ENCODE data around the gene SWAP70. TPM values are rescaled to one million over a fixed set of nuclear protein-coding genes. Genes with fewer than 3 reads are reported as not detected.
"Not testable (repeated sequence)": the region's sequence is repeated elsewhere in the genome, so short reads cannot be mapped to it uniquely, and the experiment has no call there.

Gene SWAP70
- total RNA-seq, 1 donor from 2014 or later, result 39.7 TPM

GRCh38 chr11:9738116-9738515 lies 74.2 kb downstream of the SWAP70 start:
- DNase-seq (ENCODE audit: extremely low spot score, unreplicated experiment), result no peak
- Mint-ChIP-seq H3K27me3 (ENCODE audit: unreplicated experiment) (no peaks in the 10 kb centered on the region), H3K4me1 (ENCODE audit: unreplicated experiment) (peaks cover 18% of the 10 kb centered on the region), H3K27ac (ENCODE audit: unreplicated experiment) (peak overlapping the region; percentile 38), H3K4me3 (ENCODE audit: unreplicated experiment) (no peak overlapping the region), H3K36me3 (ENCODE audit: unreplicated experiment) (peaks cover 64% of the 10 kb centered on the region), H3K9me3 (ENCODE audit: unreplicated experiment) (peaks cover 18% of the 10 kb centered on the region)
- TF ChIP-seq CTCF (IDR thresholded peaks at IDR 0.05), result no peak

GRCh38 chr11:9738707-9739106 lies 74.8 kb downstream of the SWAP70 start:
- TF ChIP-seq CTCF (IDR thresholded peaks at IDR 0.05), result no peak
- Mint-ChIP-seq H3K4me3 (ENCODE audit: unreplicated experiment) (no peak overlapping the region), H3K27ac (ENCODE audit: unreplicated experiment) (no peak overlapping the region), H3K4me1 (ENCODE audit: unreplicated experiment) (peaks cover 18% of the 10 kb centered on the region), H3K36me3 (ENCODE audit: unreplicated experiment) (peaks cover 65% of the 10 kb centered on the region), H3K27me3 (ENCODE audit: unreplicated experiment) (no peaks in the 10 kb centered on the region), H3K9me3 (ENCODE audit: unreplicated experiment) (peaks cover 18% of the 10 kb centered on the region)
- no peak for DNase-seq (ENCODE audit: extremely low spot score, unreplicated experiment)

GRCh38 chr11:9739123-9739900 lies 75.4 kb downstream of the SWAP70 start:
- DNase-seq (ENCODE audit: extremely low spot score, unreplicated experiment), result no peak
- peaks cover 18% of the 10 kb centered on the region for H3K9me3 Mint-ChIP-seq (ENCODE audit: unreplicated experiment)
- H3K27me3 Mint-ChIP-seq (ENCODE audit: unreplicated experiment), result no peaks in the 10 kb centered on the region
- H3K27ac Mint-ChIP-seq (ENCODE audit: unreplicated experiment), result no peak overlapping the region
- H3K4me1 Mint-ChIP-seq (ENCODE audit: unreplicated experiment), result peaks cover 18% of the 10 kb centered on the region
- peaks cover 60% of the 10 kb centered on the region for H3K36me3 Mint-ChIP-seq (ENCODE audit: unreplicated experiment)
- H3K4me3 Mint-ChIP-seq (ENCODE audit: unreplicated experiment), result no peak overlapping the region
- TF ChIP-seq CTCF (IDR thresholded peaks at IDR 0.05), result no peak

GRCh38 chr11:9740202-9740883 lies 76.5 kb downstream of the SWAP70 start:
- Mint-ChIP-seq H3K4me3 (ENCODE audit: unreplicated experiment) (no peak overlapping the region), H3K27me3 (ENCODE audit: unreplicated experiment) (no peaks in the 10 kb centered on the region), H3K9me3 (ENCODE audit: unreplicated experiment) (peaks cover 15% of the 10 kb centered on the region), H3K4me1 (ENCODE audit: unreplicated experiment) (peaks cover 21% of the 10 kb centered on the region), H3K27ac (ENCODE audit: unreplicated experiment) (no peak overlapping the region), H3K36me3 (ENCODE audit: unreplicated experiment) (peaks cover 58% of the 10 kb centered on the region)
- DNase-seq (ENCODE audit: extremely low spot score, unreplicated experiment), result no peak
- no peak for TF ChIP-seq CTCF (IDR thresholded peaks at IDR 0.05)

- Mint-ChIP-seq H3K27ac (ENCODE audit: unreplicated experiment) (no peak overlapping the region), H3K36me3 (ENCODE audit: unreplicated experiment) (peaks cover 55% of the 10 kb centered on the region), H3K4me1 (ENCODE audit: unreplicated experiment) (peaks cover 21% of the 10 kb centered on the region), H3K4me3 (ENCODE audit: unreplicated experiment) (no peak overlapping the region), H3K9me3 (ENCODE audit: unreplicated experiment) (peaks cover 6% of the 10 kb centered on the region), H3K27me3 (ENCODE audit: unreplicated experiment) (no peaks in the 10 kb centered on the region)
- no peak for TF ChIP-seq CTCF (IDR thresholded peaks at IDR 0.05)
- DNase-seq (ENCODE audit: extremely low spot score, unreplicated experiment), result no peak
Observed at GRCh38 chr11:9741260-9741659, 77.4 kb downstream of the SWAP70 start.

GRCh38 chr11:9743512-9743911 lies 79.6 kb downstream of the SWAP70 start:
- H3K4me1 Mint-ChIP-seq (ENCODE audit: unreplicated experiment), result peaks cover 26% of the 10 kb centered on the region
- not testable (repeated sequence) for H3K27me3 Mint-ChIP-seq (ENCODE audit: unreplicated experiment)

More at GRCh38 chr11:9743512-9743911, 79.6 kb downstream of the SWAP70 start:
- not testable (repeated sequence) for H3K27ac Mint-ChIP-seq (ENCODE audit: unreplicated experiment); DNase-seq (ENCODE audit: extremely low spot score, unreplicated experiment); H3K4me3 Mint-ChIP-seq (ENCODE audit: unreplicated experiment); H3K9me3 Mint-ChIP-seq (ENCODE audit: unreplicated experiment)
- H3K36me3 Mint-ChIP-seq (ENCODE audit: unreplicated experiment), result peaks cover 47% of the 10 kb centered on the region
